Sigmoid colon (tissue), 7 donors: Measurements from ENCODE around the gene MST1. TPM values are rescaled to one million over a fixed set of nuclear protein-coding genes. Genes with fewer than 3 reads are reported as not detected.

Source experiments
- DNase-seq: peaks from one replicate; pipeline ENCODE4 v3.0.0-alpha.2; 2019
- H3K27ac ChIP-seq, 4 donors: fragments of 200-600 bp; sonication (generic); one replicate each; pipeline ENCODE4 v1.5.1; 2016 to 2019; ENCODE audit warnings: mild to moderate bottlenecking in 1 of 4
- H3K27me3 ChIP-seq, 3 donors: fragments of 200-600 bp; sonication (generic); one replicate each; pipeline ENCODE4 v1.5.1; 2019; ENCODE audit warnings: mild to moderate bottlenecking in 1 of 3
- H3K36me3 ChIP-seq, 4 donors: fragments of 200-600 bp; sonication (generic); one replicate each; pipeline ENCODE4 v1.5.1; 2016 to 2019
- H3K4me1 ChIP-seq, 4 donors: fragments of 200-600 bp; sonication (generic); one replicate each; pipeline ENCODE4 v1.5.1; 2017 to 2019
- H3K4me3 ChIP-seq, 4 donors: fragments of 200-600 bp; sonication (generic); one replicate each; pipeline ENCODE4 v1.5.1; 2017 to 2019; ENCODE audit warnings: mild to moderate bottlenecking in 2 of 4, moderate library complexity in 1 of 4
- H3K9me3 ChIP-seq, 4 donors: fragments of 200-600 bp in 3 of 4; sonication (generic) in 3 of 4; one replicate each; pipeline versions ENCODE4 v1.5.1 to v1.6.1; 2013 to 2019
- EP300 ChIP-seq, 4 donors: sonication (generic); formaldehyde crosslinking; IDR thresholded peaks; one replicate each; pipeline ENCODE4 v1.6.1; 2017; ENCODE audit warnings: antibody characterized with exemption in 4 of 4
- POLR2A ChIP-seq, 2 donors: fragments of 450-650 bp; IDR thresholded peaks; one replicate each; pipeline ENCODE4 v1.6.1; 2016; ENCODE audit warnings: antibody characterized with exemption in 2 of 2, mild to moderate bottlenecking in 2 of 2, moderate library complexity in 2 of 2
- POLR2AphosphoS5 ChIP-seq, 4 donors: sonication (generic); formaldehyde crosslinking; IDR thresholded peaks; one replicate each; pipeline ENCODE4 v1.6.1; 2017; ENCODE audit warnings: antibody characterized with exemption in 4 of 4
- WGBS, 2 donors: extraction: QIAGEN DNeasy Blood & Tissue Kit; methylation state at CpG; one replicate each; pipeline ENCODE4 v1.1.7; 2013; 5-methylcytosine and 5-hydroxymethylcytosine counted together
- intact Hi-C: fragments of 100-400 bp; cut with DNase I; formaldehyde crosslinking; loops from one replicate; pipeline ENCODE4 v1.15.1; 2023
- polyA plus RNA-seq, 3 donors: library from polyadenylated mRNA; stranded (reverse); fragments of 200-250 nt; gene quantifications; one replicate each; pipeline ENCODE4 v1.2.3, GENCODE V29; 2013
- small RNA-seq, 3 donors: library from RNA; depleted of rRNA; stranded (forward); fragments of <200 nt; gene quantifications; one replicate each; pipeline ENCODE3, GENCODE V24; 2016
- total RNA-seq, 4 donors: library from RNA; depleted of rRNA; stranded (reverse); fragments of >200 nt; gene quantifications; one replicate each; pipeline ENCODE4 v1.1.0, GENCODE V29; 2016
- TF ChIP-seq, protein P1 (sequence below), 4 experiments: fragments of 450-650 bp in 3 of 4; fragments of 200-600 bp in 1 of 4; IDR thresholded peaks; one replicate each; pipeline ENCODE4 v1.5.1; 2016 to 2019; ENCODE audit warnings: antibody characterized with exemption in 4 of 4, mild to moderate bottlenecking in 3 of 4, moderate library complexity in 2 of 4
- donor health status: healthy with polysubstance abuse.
- donor health status: Bipolar disorder and iron deficiency.
- donor health status: healthy.

The MST1 gene
- total and polyA plus RNA-seq, 7 donors: 3.0 to 18.1 (median 7.7) TPM; not detected in 1

DNA sequence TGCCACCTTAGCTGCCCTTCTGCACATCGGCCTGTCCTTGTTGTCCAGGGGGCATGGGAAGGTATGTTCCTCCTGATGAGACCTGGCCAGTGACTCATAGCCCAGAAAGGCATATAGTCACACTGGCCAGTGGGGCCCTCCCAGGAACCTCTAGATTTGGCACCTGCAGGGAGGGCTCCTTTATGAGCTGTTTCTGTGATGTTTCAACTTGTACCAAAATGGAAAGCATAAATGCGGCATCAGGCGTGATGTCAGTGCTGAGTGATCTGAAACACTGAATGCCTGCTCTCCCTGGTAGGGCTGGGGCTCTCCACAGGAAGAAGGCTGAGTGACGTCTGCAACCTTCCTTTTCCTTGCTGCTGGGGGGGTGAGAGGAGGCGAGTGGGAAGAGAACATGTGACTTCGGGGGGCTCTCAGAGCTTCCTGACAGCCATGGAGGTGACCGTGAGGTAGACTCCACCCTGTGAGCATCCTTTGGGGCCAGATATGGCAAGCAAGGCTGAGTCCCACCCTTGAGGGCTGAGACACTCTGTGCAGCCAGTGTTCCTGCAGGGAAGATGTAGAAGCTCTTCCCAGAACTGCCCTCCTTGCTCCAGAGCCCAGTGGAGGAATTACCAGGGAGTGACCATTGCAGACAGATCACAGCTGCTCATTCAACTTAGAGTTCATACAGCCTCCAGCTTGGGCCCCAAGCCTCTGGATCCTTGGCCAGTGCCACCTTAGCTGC, 52.2 kb downstream of the MST1 start:
- H3K9me3 ChIP-seq: no peaks in the 10 kb centered on the region
- intact Hi-C loops: no loop called here
- H3K36me3 ChIP-seq: no peaks in the 10 kb centered on the region
- H3K27me3 ChIP-seq: no peaks in the 10 kb centered on the region
- no peak overlapping the region for H3K27ac ChIP-seq
- no peaks in the 10 kb centered on the region for H3K4me1 ChIP-seq
- TF ChIP-seq POLR2A (IDR thresholded peaks at IDR 0.05) (no peak), EP300 (IDR thresholded peaks at IDR 0.05) (no peak), POLR2AphosphoS5 (IDR thresholded peaks at IDR 0.05) (no peak)
- TF ChIP-seq, protein P1, sequence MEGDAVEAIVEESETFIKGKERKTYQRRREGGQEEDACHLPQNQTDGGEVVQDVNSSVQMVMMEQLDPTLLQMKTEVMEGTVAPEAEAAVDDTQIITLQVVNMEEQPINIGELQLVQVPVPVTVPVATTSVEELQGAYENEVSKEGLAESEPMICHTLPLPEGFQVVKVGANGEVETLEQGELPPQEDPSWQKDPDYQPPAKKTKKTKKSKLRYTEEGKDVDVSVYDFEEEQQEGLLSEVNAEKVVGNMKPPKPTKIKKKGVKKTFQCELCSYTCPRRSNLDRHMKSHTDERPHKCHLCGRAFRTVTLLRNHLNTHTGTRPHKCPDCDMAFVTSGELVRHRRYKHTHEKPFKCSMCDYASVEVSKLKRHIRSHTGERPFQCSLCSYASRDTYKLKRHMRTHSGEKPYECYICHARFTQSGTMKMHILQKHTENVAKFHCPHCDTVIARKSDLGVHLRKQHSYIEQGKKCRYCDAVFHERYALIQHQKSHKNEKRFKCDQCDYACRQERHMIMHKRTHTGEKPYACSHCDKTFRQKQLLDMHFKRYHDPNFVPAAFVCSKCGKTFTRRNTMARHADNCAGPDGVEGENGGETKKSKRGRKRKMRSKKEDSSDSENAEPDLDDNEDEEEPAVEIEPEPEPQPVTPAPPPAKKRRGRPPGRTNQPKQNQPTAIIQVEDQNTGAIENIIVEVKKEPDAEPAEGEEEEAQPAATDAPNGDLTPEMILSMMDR (IDR thresholded peaks at IDR 0.05): no peak
- WGBS, 2 donors: 65% methylated on average over 7 of the region's 7 CpGs
- no peak overlapping the region for H3K4me3 ChIP-seq
- no peak for DNase-seq

GRCh38 chr3:49634736-49635135, 54.5 kb downstream of the MST1 start:
- intact Hi-C loops: no loop called here
- TF ChIP-seq POLR2A (IDR thresholded peaks at IDR 0.05) (no peak), EP300 (IDR thresholded peaks at IDR 0.05) (no peak), POLR2AphosphoS5 (IDR thresholded peaks at IDR 0.05) (no peak)
- TF ChIP-seq, protein P1 (IDR thresholded peaks at IDR 0.05): no peak
- Histone ChIP-seq H3K36me3 (no peaks in the 10 kb centered on the region), H3K27ac (no peak overlapping the region), H3K9me3 (no peaks in the 10 kb centered on the region), H3K4me1 (no peaks in the 10 kb centered on the region), H3K27me3 (no peaks in the 10 kb centered on the region), H3K4me3 (no peak overlapping the region)
- WGBS, 2 donors: 79 to 84% methylated on average over 3 of the region's 3 CpGs
- no peak for DNase-seq

Small RNAs within 50 kb of the gene (small RNA-seq; reads per million reads assigned to genes)
- 0 reads per million in 3 donors for gene AMIGO3

Other genes starting within 250 kb of the MST1 start
- 10 to 100 TPM; 42.8 to 73.4 (median 66.5) TPM for gene DAG1, start 219.2 kb downstream of the MST1 start, total RNA-seq
- gene DAG1, start 219.2 kb downstream of the MST1 start, polyA plus RNA-seq: 10 to 100 TPM in 1 of 3 donors, 1 to 10 TPM in 2; 4.2 to 42.7 (median 7.4) TPM
- gene BSN, start 135.0 kb downstream of the MST1 start, total RNA-seq: under 1 TPM; 0.55 to 0.81 (median 0.69) TPM
- gene BSN, start 135.0 kb downstream of the MST1 start, polyA plus RNA-seq: under 1 TPM in 2 of 3 donors, not detected in 1; under 0.01 to 0.35 TPM
- 10 to 100 TPM; 49.0 to 64.8 (median 57.7) TPM for gene APEH, start 15.1 kb downstream of the MST1 start, total RNA-seq
- gene APEH, start 15.1 kb downstream of the MST1 start, polyA plus RNA-seq: 100 to 1,000 TPM in 1 of 3 donors, 10 to 100 TPM in 2; 64.9 to 102 (median 71.4) TPM
- gene RNF123, start 83 bp upstream of the MST1 start, total RNA-seq: 10 to 100 TPM; 16.5 to 29.4 (median 20.8) TPM
- 10 to 100 TPM; 12.5 to 28.6 (median 14.4) TPM for gene RNF123, start 83 bp upstream of the MST1 start, polyA plus RNA-seq
- under 1 TPM in 2 of 4 donors, not detected in 2; 0.71 to 0.82 TPM for gene AMIGO3, start 30.2 kb upstream of the MST1 start, total RNA-seq
- 1 to 10 TPM in 1 of 3 donors, under 1 TPM in 1, not detected in 1; 0.46 to 1.2 TPM for gene AMIGO3, start 30.2 kb upstream of the MST1 start, polyA plus RNA-seq
- gene GMPPB, start 34.5 kb upstream of the MST1 start, total RNA-seq: 10 to 100 TPM in 2 of 4 donors, 1 to 10 TPM in 2; 9.9 to 14.3 (median 10.8) TPM
- 10 to 100 TPM; 25.2 to 57.5 (median 44.9) TPM for gene GMPPB, start 34.5 kb upstream of the MST1 start, polyA plus RNA-seq
- 10 to 100 TPM; 29.1 to 37.1 (median 33.7) TPM for gene IP6K1, start 97.1 kb upstream of the MST1 start, total RNA-seq
- 10 to 100 TPM; 13.8 to 27.1 (median 21.0) TPM for gene IP6K1, start 97.1 kb upstream of the MST1 start, polyA plus RNA-seq
- gene CDHR4, start 110.4 kb upstream of the MST1 start, total RNA-seq: 1 to 10 TPM in 1 of 4 donors, under 1 TPM in 2, not detected in 1; 0.27 to 1.1 (median 0.99) TPM
- gene CDHR4, start 110.4 kb upstream of the MST1 start, polyA plus RNA-seq: under 1 TPM in 1 of 3 donors, not detected in 2; 0.16 TPM
- 1 to 10 TPM in 3 of 4 donors, under 1 TPM in 1; 0.95 to 5.0 (median 4.1) TPM for gene INKA1, start 113.8 kb upstream of the MST1 start, total RNA-seq
- gene INKA1, start 113.8 kb upstream of the MST1 start, polyA plus RNA-seq: 1 to 10 TPM in 1 of 3 donors, under 1 TPM in 1, not detected in 1; 0.60 to 3.5 TPM
- 10 to 100 TPM; 28.5 to 74.2 (median 55.7) TPM for gene UBA7, start 124.5 kb upstream of the MST1 start, total RNA-seq
- 10 to 100 TPM; 15.6 to 92.6 (median 22.9) TPM for gene UBA7, start 124.5 kb upstream of the MST1 start, polyA plus RNA-seq
- 1 to 10 TPM in 3 of 4 donors, under 1 TPM in 1; 0.54 to 1.8 (median 1.6) TPM for gene TRAIP, start 167.1 kb upstream of the MST1 start, total RNA-seq
- 1 to 10 TPM; 1.2 to 7.1 (median 1.4) TPM for gene TRAIP, start 167.1 kb upstream of the MST1 start, polyA plus RNA-seq
- gene CAMKV, start 180.4 kb upstream of the MST1 start, total RNA-seq: not detected
- gene CAMKV, start 180.4 kb upstream of the MST1 start, polyA plus RNA-seq: under 1 TPM in 1 of 3 donors, not detected in 2; 0.12 TPM
- 1 to 10 TPM; 1.2 to 4.2 (median 2.1) TPM for gene MST1R, start 214.4 kb upstream of the MST1 start, total RNA-seq
- gene MST1R, start 214.4 kb upstream of the MST1 start, polyA plus RNA-seq: 100 to 1,000 TPM in 1 of 3 donors, 10 to 100 TPM in 2; 15.7 to 106 (median 24.0) TPM
- gene MON1A, start 240.3 kb upstream of the MST1 start, total RNA-seq: 10 to 100 TPM; 10.4 to 16.3 (median 12.5) TPM
- 10 to 100 TPM in 1 of 3 donors, 1 to 10 TPM in 2; 5.4 to 10.3 (median 7.9) TPM for gene MON1A, start 240.3 kb upstream of the MST1 start, polyA plus RNA-seq